ENCODE data around the gene TCTN1.

DNA sequence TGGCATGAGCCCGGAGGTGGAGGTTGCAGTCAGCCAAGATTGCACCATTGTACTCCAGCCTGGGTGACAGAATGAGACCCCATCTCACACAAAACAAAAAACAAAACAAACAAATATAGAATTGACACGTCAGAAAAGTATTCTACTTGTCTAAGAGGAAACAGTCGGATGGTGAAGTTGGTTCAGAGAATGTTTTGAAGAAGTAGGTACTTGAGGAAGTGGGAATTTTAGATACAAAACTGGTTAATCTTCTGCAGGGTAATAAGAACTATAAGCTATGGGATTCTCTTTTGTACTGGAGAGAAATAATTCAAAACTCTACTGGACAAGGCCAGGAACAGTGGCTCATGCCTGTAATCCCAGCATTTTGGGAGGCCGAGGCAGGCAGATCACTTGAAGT lies 14.6 kb upstream of the TCTN1 start:
- TF ChIP-seq ZNF830 (CRISPR knock-in tag; IDR thresholded peaks at IDR 0.05) (no peak), SOX6 (IDR thresholded peaks at IDR 0.05) (no peak), JUND (IDR thresholded peaks at IDR 0.05; ENCODE audit: borderline replicate concordance, low read depth, low read length) (no peak), JUND (tag; IDR thresholded peaks at IDR 0.05; ENCODE audit: borderline replicate concordance, low read depth, low read length) (no peak), JUNB (CRISPR knock-in tag; conservative IDR thresholded peaks at IDR 0.05) (no peak), TAF1 (IDR thresholded peaks at IDR 0.05; ENCODE audit: control insufficient read depth, extremely low read depth, insufficient read depth, low read length, severe bottlenecking) (no peak), POLR2A (conservative IDR thresholded peaks at IDR 0.05) (no peak), DPF2 (IDR thresholded peaks at IDR 0.05) (no peak)
- TF ChIP-seq, protein P1, sequence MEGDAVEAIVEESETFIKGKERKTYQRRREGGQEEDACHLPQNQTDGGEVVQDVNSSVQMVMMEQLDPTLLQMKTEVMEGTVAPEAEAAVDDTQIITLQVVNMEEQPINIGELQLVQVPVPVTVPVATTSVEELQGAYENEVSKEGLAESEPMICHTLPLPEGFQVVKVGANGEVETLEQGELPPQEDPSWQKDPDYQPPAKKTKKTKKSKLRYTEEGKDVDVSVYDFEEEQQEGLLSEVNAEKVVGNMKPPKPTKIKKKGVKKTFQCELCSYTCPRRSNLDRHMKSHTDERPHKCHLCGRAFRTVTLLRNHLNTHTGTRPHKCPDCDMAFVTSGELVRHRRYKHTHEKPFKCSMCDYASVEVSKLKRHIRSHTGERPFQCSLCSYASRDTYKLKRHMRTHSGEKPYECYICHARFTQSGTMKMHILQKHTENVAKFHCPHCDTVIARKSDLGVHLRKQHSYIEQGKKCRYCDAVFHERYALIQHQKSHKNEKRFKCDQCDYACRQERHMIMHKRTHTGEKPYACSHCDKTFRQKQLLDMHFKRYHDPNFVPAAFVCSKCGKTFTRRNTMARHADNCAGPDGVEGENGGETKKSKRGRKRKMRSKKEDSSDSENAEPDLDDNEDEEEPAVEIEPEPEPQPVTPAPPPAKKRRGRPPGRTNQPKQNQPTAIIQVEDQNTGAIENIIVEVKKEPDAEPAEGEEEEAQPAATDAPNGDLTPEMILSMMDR (IDR thresholded peaks at IDR 0.05 in 2 of 3, conservative IDR thresholded peaks at IDR 0.05 in 1 of 3; ENCODE audit: insufficient read depth in 2 of 3, low read depth in 1 of 3, low read length in 3 of 3), result no peak
- TF ChIP-seq, protein P2, sequence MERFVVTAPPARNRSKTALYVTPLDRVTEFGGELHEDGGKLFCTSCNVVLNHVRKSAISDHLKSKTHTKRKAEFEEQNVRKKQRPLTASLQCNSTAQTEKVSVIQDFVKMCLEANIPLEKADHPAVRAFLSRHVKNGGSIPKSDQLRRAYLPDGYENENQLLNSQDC (CRISPR knock-in tag; IDR thresholded peaks at IDR 0.05), result no peak
